Measurements from ENCODE around the gene DCAF4L1.

The DCAF4L1 gene

GRCh38 chr4:41981456-41981855 is at the start of gene DCAF4L1:
DCAF4L1 (plus strand) TSS chr4:41981756; CDS start chr4:41981793, 37 bp downstream.
- no peak for DNase-seq

- no peak for DNase-seq
These were observed 48.6 kb upstream of the DCAF4L1 start for GRCh38 chr4:41932988-41933387.

- DNase-seq = no peak
These were observed 47.5 kb upstream of the DCAF4L1 start for GRCh38 chr4:41933997-41934503.

- no peak for DNase-seq
These were observed 47.0 kb upstream of the DCAF4L1 start for GRCh38 chr4:41934514-41934900.

- DNase-seq = peak; percentile 49
These were observed 46.5 kb upstream of the DCAF4L1 start, which contains the start of gene TMEM33 for GRCh38 chr4:41934901-41935651. TMEM33 (plus strand) TSS chr4:41935429; CDS start chr4:41935485, 56 bp downstream.

GRCh38 chr4:41935652-41936021 is 45.9 kb upstream of the DCAF4L1 start:
- no peak for DNase-seq

- no peak for DNase-seq
These were observed 42.4 kb upstream of the DCAF4L1 start for GRCh38 chr4:41939016-41939626.

- DNase-seq = no peak
These were observed 40.7 kb upstream of the DCAF4L1 start for GRCh38 chr4:41940834-41941233.

GRCh38 chr4:41943506-41943905 is 38.0 kb upstream of the DCAF4L1 start:
- DNase-seq = no peak

- no peak for DNase-seq
These were observed 37.5 kb upstream of the DCAF4L1 start for GRCh38 chr4:41944089-41944488.

GRCh38 chr4:41949531-41949930 is 32.0 kb upstream of the DCAF4L1 start:
- DNase-seq = no peak

- peak; percentile 5 for DNase-seq
These were observed 23.9 kb upstream of the DCAF4L1 start for GRCh38 chr4:41957634-41958033.

GRCh38 chr4:41963105-41963504 is 18.5 kb upstream of the DCAF4L1 start:
- DNase-seq = no peak

GRCh38 chr4:41964401-41964800 is 17.2 kb upstream of the DCAF4L1 start:
- DNase-seq = no peak

- no peak for DNase-seq
These were observed 14.2 kb upstream of the DCAF4L1 start for GRCh38 chr4:41967392-41967791.

- DNase-seq = no peak
These were observed 11.9 kb upstream of the DCAF4L1 start for GRCh38 chr4:41969671-41970070.

- DNase-seq = no peak
These were observed 6.2 kb upstream of the DCAF4L1 start for GRCh38 chr4:41975341-41975740.

- no peak for DNase-seq
These were observed 4.6 kb upstream of the DCAF4L1 start for GRCh38 chr4:41976775-41977516.

GRCh38 chr4:41977709-41978108 is 3.8 kb upstream of the DCAF4L1 start:
- no peak for DNase-seq

GRCh38 chr4:41982716-41983115 is 1.2 kb downstream of the DCAF4L1 start:
- no peak for DNase-seq

- no peak for DNase-seq
These were observed 3.6 kb downstream of the DCAF4L1 start for GRCh38 chr4:41985151-41985550.

GRCh38 chr4:41989994-41990364 is 8.4 kb downstream of the DCAF4L1 start:
- DNase-seq = no peak

- DNase-seq = peak; percentile 70
These were observed 9.0 kb downstream of the DCAF4L1 start, which contains the start of gene SLC30A9 for GRCh38 chr4:41990365-41991111. SLC30A9 (plus strand) TSS chr4:41990530; CDS start chr4:41990652, 122 bp downstream.

Data from DMS153 (cell line).